ENCODE measurements around the gene JADE2. TPM values are rescaled to one million over a fixed set of nuclear protein-coding genes. Genes with fewer than 3 reads are reported as not detected.
"Not testable (repeated sequence)": the region's sequence is repeated elsewhere in the genome, so short reads cannot be mapped to it uniquely, and the experiment has no call there.

JADE2 gene
- total RNA-seq, 1 experiment from 2014 or later = 138 TPM

GRCh38 chr5:134555890-134556311, 30.4 kb downstream of the JADE2 start:
- Mint-ChIP-seq H3K27ac (ENCODE audit: low read depth, unreplicated experiment) (peak overlapping the region; percentile 85), H3K36me3 (ENCODE audit: insufficient read depth, unreplicated experiment) (peaks cover 80% of the 10 kb centered on the region), H3K4me3 (ENCODE audit: unreplicated experiment) (no peak overlapping the region), H3K9me3 (ENCODE audit: unreplicated experiment) (no peaks in the 10 kb centered on the region), H3K27me3 (ENCODE audit: insufficient read depth, unreplicated experiment) (no peaks in the 10 kb centered on the region), H3K4me1 (ENCODE audit: insufficient read depth, unreplicated experiment) (peaks cover 46% of the 10 kb centered on the region)
- TF ChIP-seq CTCF (IDR thresholded peaks at IDR 0.05; ENCODE audit: unreplicated experiment) = no peak
- BruUV-seq (replicated peaks) = no TSS peak
- POLR2A ChIA-PET = interaction anchor here (0.6 to 2.5 kb wide), 4 partner anchors 9 to 162 kb away, joined by 3 to 6 read pairs (median 4); no protein-coding TSS in a partner anchor
- CTCF ChIA-PET = interaction anchor here (1.0 to 1.9 kb wide), 2 partner anchors 29 to 31 kb away, joined by 3 to 9 read pairs; no protein-coding TSS in a partner anchor
- peak; percentile 95 for DNase-seq (ENCODE audit: unreplicated experiment)
- intact Hi-C loops (cut with micrococcal nuclease) = no loop called here

- BruUV-seq (replicated peaks); H3K4me3 Mint-ChIP-seq (ENCODE audit: unreplicated experiment); CTCF ChIA-PET; H3K9me3 Mint-ChIP-seq (ENCODE audit: unreplicated experiment); DNase-seq (ENCODE audit: unreplicated experiment); H3K27me3 Mint-ChIP-seq (ENCODE audit: insufficient read depth, unreplicated experiment); H3K27ac Mint-ChIP-seq (ENCODE audit: low read depth, unreplicated experiment); intact Hi-C loops (cut with micrococcal nuclease): not testable (repeated sequence)
- H3K4me1 Mint-ChIP-seq (ENCODE audit: insufficient read depth, unreplicated experiment) = peaks cover 42% of the 10 kb centered on the region
- POLR2A ChIA-PET = interaction anchor here (0.6 to 2.5 kb wide), 4 partner anchors 10 to 163 kb away, joined by 3 to 6 read pairs (median 4); no protein-coding TSS in a partner anchor
- peaks cover 80% of the 10 kb centered on the region for H3K36me3 Mint-ChIP-seq (ENCODE audit: insufficient read depth, unreplicated experiment)
Measured at GRCh38 chr5:134556588-134556987, 31.1 kb downstream of the JADE2 start.

DNA sequence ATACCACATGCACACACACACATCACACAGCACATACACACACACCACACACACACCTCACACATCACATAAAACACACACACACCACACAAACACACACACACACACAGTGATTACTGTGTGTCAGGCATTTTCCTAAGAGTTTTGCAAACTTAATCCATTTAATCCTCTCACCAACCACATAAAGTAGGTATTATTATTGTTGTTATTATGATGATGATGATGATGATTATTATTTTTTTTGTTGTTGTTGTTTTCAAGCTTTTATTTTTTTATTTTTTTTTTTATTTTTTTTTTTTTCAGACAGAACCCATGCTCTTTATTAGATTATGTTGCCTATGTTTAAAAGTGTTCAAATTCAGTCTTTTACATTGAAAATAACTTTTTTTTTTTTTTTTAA, 31.5 kb downstream of the JADE2 start:
- ChIA-PET POLR2A (interaction anchor here (0.6 kb wide), 2 partner anchors 153 to 380 kb away, joined by 3 read pairs; partner anchors contain the start of gene SKP1), CTCF (interaction anchor here (0.7 kb wide), 1 partner anchor 148 kb away, joined by 3 read pairs; no protein-coding TSS in a partner anchor)
- Mint-ChIP-seq H3K36me3 (ENCODE audit: insufficient read depth, unreplicated experiment) (peaks cover 80% of the 10 kb centered on the region), H3K9me3 (ENCODE audit: unreplicated experiment) (no peaks in the 10 kb centered on the region), H3K4me3 (ENCODE audit: unreplicated experiment) (no peak overlapping the region), H3K27ac (ENCODE audit: low read depth, unreplicated experiment) (no peak overlapping the region), H3K27me3 (ENCODE audit: insufficient read depth, unreplicated experiment) (no peaks in the 10 kb centered on the region), H3K4me1 (ENCODE audit: insufficient read depth, unreplicated experiment) (peaks cover 38% of the 10 kb centered on the region)
- intact Hi-C loops (cut with micrococcal nuclease) = no loop called here
- no peak for DNase-seq (ENCODE audit: unreplicated experiment)
- no TSS peak for BruUV-seq (replicated peaks)
- no peak for TF ChIP-seq CTCF (IDR thresholded peaks at IDR 0.05; ENCODE audit: unreplicated experiment)

DNA sequence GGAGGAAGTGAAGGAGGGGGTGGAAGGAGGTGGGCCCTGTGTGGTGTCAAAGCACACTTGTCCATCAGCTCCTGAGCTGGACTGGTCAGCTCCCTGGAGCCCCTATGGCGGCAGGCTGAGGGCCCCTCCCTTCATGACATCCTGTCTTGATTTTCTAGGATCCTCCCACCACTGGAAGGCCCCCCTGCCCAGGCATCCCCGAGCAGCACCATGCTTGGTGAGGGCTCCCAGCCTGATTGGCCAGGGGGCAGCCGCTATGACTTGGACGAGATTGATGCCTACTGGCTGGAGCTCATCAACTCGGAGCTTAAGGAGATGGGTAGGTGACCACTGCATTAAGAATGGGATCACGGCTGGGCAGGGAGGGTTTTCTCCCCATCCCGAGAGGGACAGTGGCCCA, 34.2 kb downstream of the JADE2 start:
- peaks cover 22% of the 10 kb centered on the region for H3K4me1 Mint-ChIP-seq (ENCODE audit: insufficient read depth, unreplicated experiment)
- intact Hi-C loops (cut with micrococcal nuclease) = no loop called here
- H3K36me3 Mint-ChIP-seq (ENCODE audit: insufficient read depth, unreplicated experiment) = peaks cover 80% of the 10 kb centered on the region
- ChIA-PET POLR2A (interaction anchor here (0.7 to 1.5 kb wide), 2 partner anchors 32 to 113 kb away, joined by 3 read pairs; no protein-coding TSS in a partner anchor), CTCF (interaction anchor here (0.5 to 4.0 kb wide), 5 partner anchors 19 to 346 kb away, joined by 3 to 16 read pairs (median 4); no protein-coding TSS in a partner anchor)
- BruUV-seq (replicated peaks) = no TSS peak
- DNase-seq (ENCODE audit: unreplicated experiment) = no peak
- H3K9me3 Mint-ChIP-seq (ENCODE audit: unreplicated experiment) = no peaks in the 10 kb centered on the region
- no peak for TF ChIP-seq CTCF (IDR thresholded peaks at IDR 0.05; ENCODE audit: unreplicated experiment)
- H3K4me3 Mint-ChIP-seq (ENCODE audit: unreplicated experiment) = no peak overlapping the region
- no peak overlapping the region for H3K27ac Mint-ChIP-seq (ENCODE audit: low read depth, unreplicated experiment)
- H3K27me3 Mint-ChIP-seq (ENCODE audit: insufficient read depth, unreplicated experiment) = no peaks in the 10 kb centered on the region

Measured in MCF 10A (cell line).